GM19455 (cell line): ENCODE results near the gene RAMP1.

Source experiments
- ATAC-seq: cut with Tn5 transposase; IDR thresholded peaks from one replicate; pipeline ENCODE4 v1.9.1; 2021; ENCODE audit not compliant: unreplicated experiment

RAMP1 gene

GRCh38 chr2:237913193-237913917, 53.9 kb downstream of the RAMP1 start:
- no peak for ATAC-seq

- no peak for ATAC-seq
Measured at GRCh38 chr2:237915576-237915975, 56.2 kb downstream of the RAMP1 start.

GRCh38 chr2:237916296-237916695, 56.9 kb downstream of the RAMP1 start:
- ATAC-seq = no peak

- no peak for ATAC-seq
Measured at GRCh38 chr2:237917696-237918374, 58.4 kb downstream of the RAMP1 start.

- no peak for ATAC-seq
Measured at GRCh38 chr2:237919593-237919992, 60.2 kb downstream of the RAMP1 start.

- no peak for ATAC-seq
Measured at GRCh38 chr2:237920673-237921072, 61.2 kb downstream of the RAMP1 start.

GRCh38 chr2:237921967-237922492, 62.6 kb downstream of the RAMP1 start:
- no peak for ATAC-seq

GRCh38 chr2:237922641-237923361, 63.4 kb downstream of the RAMP1 start:
- ATAC-seq = no peak

GRCh38 chr2:237923481-237924163, 64.2 kb downstream of the RAMP1 start:
- peak; percentile 95 for ATAC-seq

- ATAC-seq = no peak
Measured at GRCh38 chr2:237924164-237924534, 64.7 kb downstream of the RAMP1 start.

GRCh38 chr2:237927135-237927534, 67.7 kb downstream of the RAMP1 start:
- ATAC-seq = no peak

GRCh38 chr2:237927986-237928385, 68.6 kb downstream of the RAMP1 start:
- no peak for ATAC-seq

- ATAC-seq = no peak
Measured at GRCh38 chr2:237929979-237930378, 70.6 kb downstream of the RAMP1 start.

- ATAC-seq = no peak
Measured at GRCh38 chr2:237931205-237931721, 71.8 kb downstream of the RAMP1 start.

- no peak for ATAC-seq
Measured at GRCh38 chr2:237932731-237933131, 73.3 kb downstream of the RAMP1 start.

GRCh38 chr2:237934186-237934585, 74.8 kb downstream of the RAMP1 start:
- no peak for ATAC-seq

- ATAC-seq = no peak
Measured at GRCh38 chr2:237935740-237936452, 76.5 kb downstream of the RAMP1 start.

GRCh38 chr2:237939251-237939650, 79.8 kb downstream of the RAMP1 start:
- no peak for ATAC-seq

- ATAC-seq = no peak
Measured at GRCh38 chr2:237940828-237941227, 81.4 kb downstream of the RAMP1 start.

GRCh38 chr2:237941239-237941638, 81.8 kb downstream of the RAMP1 start:
- ATAC-seq = no peak
